GM23338 (cell line): Measurements from ENCODE around the gene SNRPA. TPM values are rescaled to one million over a fixed set of nuclear protein-coding genes. Genes with fewer than 3 reads are reported as not detected.

ENCODE experiments used
- ATAC-seq: fragments of 200-7000 bp; cut with Tn5 transposase; 3 replicates; pipeline ENCODE4 v1.9.1; 2020
- DNase-seq: peaks from one replicate; pipeline ENCODE4 v3.0.0-alpha.2; 2015; ENCODE audit warnings: low spot score
- H2AFZ ChIP-seq: fragments of 200-600 bp; sonication (generic); 2 replicates; pipeline ENCODE4 v1.8.0; 2016; ENCODE audit warnings: antibody characterized with exemption, mild to moderate bottlenecking, moderate library complexity
- H3F3A ChIP-seq: fragments of 200-600 bp; sonication (generic); replicated peaks from 2 replicates; pipeline ENCODE4 v1.8.0; 2017; ENCODE audit warnings: antibody characterized with exemption, mixed run types, low read depth
- H3K27ac ChIP-seq: fragments of 200-600 bp; sonication (generic); 2 replicates; pipeline ENCODE4 v1.6.1; 2016; ENCODE audit warnings: low read depth
- H3K27me3 ChIP-seq: fragments of 200-600 bp; sonication (generic); 2 replicates; pipeline ENCODE4 v1.8.0; 2016; ENCODE audit warnings: mild to moderate bottlenecking, mixed run types, moderate library complexity; ENCODE audit not compliant: insufficient read depth
- H3K36me3 ChIP-seq: fragments of 200-600 bp; sonication (generic); 2 replicates; pipeline ENCODE4 v1.8.0; 2016; ENCODE audit warnings: mild to moderate bottlenecking; ENCODE audit not compliant: insufficient read depth
- H3K4me1 ChIP-seq: fragments of 200-600 bp; sonication (generic); 2 replicates; pipeline ENCODE4 v1.8.0; 2016; ENCODE audit warnings: mild to moderate bottlenecking, moderate library complexity; ENCODE audit not compliant: insufficient read depth
- H3K4me2 ChIP-seq: fragments of 200-600 bp; sonication (generic); 2 replicates; pipeline ENCODE4 v1.7.1; 2017; ENCODE audit warnings: mixed run types
- H3K4me3 ChIP-seq: fragments of 200-600 bp; sonication (generic); 2 replicates; pipeline ENCODE4 v1.6.1; 2016; ENCODE audit warnings: mixed run types
- H3K79me2 ChIP-seq: fragments of 200-600 bp; sonication (generic); replicated peaks from 2 replicates; pipeline ENCODE4 v1.8.0; 2017; ENCODE audit warnings: mild to moderate bottlenecking; ENCODE audit not compliant: insufficient read depth
- H3K9me2 ChIP-seq: fragments of 200-600 bp; sonication (generic); 2 replicates; pipeline ENCODE4 v1.8.0; 2017; ENCODE audit not compliant: insufficient read depth
- H4K20me1 ChIP-seq: fragments of 200-600 bp; sonication (generic); replicated peaks from 2 replicates; pipeline ENCODE4 v1.8.0; 2017; ENCODE audit warnings: mild to moderate bottlenecking; ENCODE audit not compliant: insufficient read depth
- H3K27ac Mint-ChIP-seq: 2 replicates; pipeline ENCODE4 v1.8.0; 2020; ENCODE audit warnings: inconsistent platforms, mild to moderate bottlenecking, moderate library complexity, mixed read lengths
- H3K27me3 Mint-ChIP-seq: 3 replicates; pipeline ENCODE4 v1.8.0; 2022; ENCODE audit warnings: low read depth, mild to moderate bottlenecking, moderate library complexity, mixed read lengths, inconsistent platforms; ENCODE audit not compliant: insufficient read depth, poor library complexity
- H3K36me3 Mint-ChIP-seq: 3 replicates; pipeline ENCODE4 v1.8.0; 2021; ENCODE audit warnings: low read depth, mild to moderate bottlenecking, inconsistent platforms, moderate library complexity, mixed read lengths
- H3K4me1 Mint-ChIP-seq: 3 replicates; pipeline ENCODE4 v1.8.0; 2020; ENCODE audit warnings: mild to moderate bottlenecking, inconsistent platforms, mixed read lengths
- H3K4me3 Mint-ChIP-seq: 3 replicates; pipeline ENCODE4 v1.8.0; 2021; ENCODE audit warnings: moderate library complexity, mild to moderate bottlenecking, inconsistent platforms, mixed read lengths
- H3K9me3 Mint-ChIP-seq: 3 replicates; pipeline ENCODE4 v1.8.0; 2020; ENCODE audit warnings: moderate library complexity, mild to moderate bottlenecking, inconsistent platforms, mixed read lengths
- EZH2 ChIP-seq: fragments of 200-600 bp; sonication (generic); IDR thresholded peaks from one replicate; pipeline ENCODE4 v1.8.0; 2017; ENCODE audit warnings: antibody characterized with exemption, mild to moderate bottlenecking, low read depth; ENCODE audit not compliant: unreplicated experiment
- EZH2phosphoT487 ChIP-seq: fragments of 200-600 bp; sonication (generic); IDR thresholded peaks from one replicate; pipeline ENCODE4 v1.8.1; 2018; ENCODE audit warnings: antibody characterized with exemption; ENCODE audit not compliant: unreplicated experiment
- JUNB ChIP-seq: IDR thresholded peaks from one replicate; pipeline ENCODE4 v1.6.1; 2016; ENCODE audit warnings: antibody characterized with exemption; ENCODE audit not compliant: unreplicated experiment
- NANOG ChIP-seq: IDR thresholded peaks from 2 replicates; pipeline ENCODE4 v1.6.1; 2016; ENCODE audit warnings: antibody characterized with exemption, borderline replicate concordance
- POLR2AphosphoS5 ChIP-seq: IDR thresholded peaks from 2 replicates; pipeline ENCODE4 v1.6.1; 2016; ENCODE audit warnings: antibody characterized with exemption, low read depth
- STAT1 ChIP-seq: IDR thresholded peaks from one replicate; pipeline ENCODE4 v1.6.1; 2016; ENCODE audit warnings: antibody characterized with exemption; ENCODE audit not compliant: unreplicated experiment
- ZNF331 ChIP-seq: fragments of 250-450 bp; sonication (Bioruptor Pico); IDR thresholded peaks from 2 replicates; pipeline ENCODE4 v1.5.0; 2020; ENCODE audit warnings: low read depth, mild to moderate bottlenecking, moderate library complexity
- polyA plus RNA-seq: library from polyadenylated mRNA; unstranded; fragments of >200 nt; fragmentation: Nextera tagmentation; extraction: Ambion mirVana; gene quantifications from 2 replicates; pipeline ENCODE4 v1.2.1, GENCODE V29; 2016
- total RNA-seq: library from RNA; depleted of rRNA; stranded (reverse); fragments of >200 nt; shearing (Covaris generic); gene quantifications from 2 replicates; pipeline ENCODE4 v1.2.3, GENCODE V29; 2014
- TF ChIP-seq, protein P1 (sequence below), 2 experiments: fragments of 200-600 bp in 1 of 2; sonication (generic) in 1 of 2; conservative IDR thresholded peaks; 2 replicates each; pipeline versions ENCODE4 v1.5.1 to v1.6.1; 2016 to 2017; ENCODE audit warnings: antibody characterized with exemption in 2 of 2, low read depth in 2 of 2, mild to moderate bottlenecking in 2 of 2, moderate library complexity in 1 of 2
- TF ChIP-seq, protein P2 (sequence below): IDR thresholded peaks from 2 replicates; pipeline ENCODE4 v1.6.1; 2016; ENCODE audit warnings: antibody characterized with exemption
- TF ChIP-seq, protein P3 (sequence below): IDR thresholded peaks from one replicate; pipeline ENCODE4 v1.6.1; 2018; ENCODE audit warnings: antibody characterized with exemption; ENCODE audit not compliant: unreplicated experiment

Gene SNRPA
- total and polyA plus RNA-seq, 2 experiments from 2014 or later: 295 to 326 TPM

DNA sequence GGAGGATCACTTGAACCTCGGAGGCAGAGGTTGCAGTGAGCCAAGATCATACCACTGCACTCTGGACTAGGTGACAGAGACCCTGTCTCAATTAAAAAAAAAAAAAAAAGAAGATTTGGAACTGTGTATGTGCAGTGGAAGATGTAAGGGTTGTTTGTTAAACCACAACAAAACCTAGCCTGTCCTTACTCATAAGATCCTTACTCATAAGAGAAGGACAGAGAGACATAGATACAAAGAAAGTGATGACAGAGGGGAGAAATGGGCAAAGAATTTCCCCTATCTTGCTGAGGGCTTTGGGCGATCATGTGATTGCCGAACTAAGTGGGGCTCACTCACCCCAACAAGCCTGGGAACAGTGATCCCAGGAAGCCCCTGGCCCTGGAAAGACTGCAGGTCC is 26.1 kb upstream of the SNRPA start (continued):
- TF ChIP-seq, protein P1, sequence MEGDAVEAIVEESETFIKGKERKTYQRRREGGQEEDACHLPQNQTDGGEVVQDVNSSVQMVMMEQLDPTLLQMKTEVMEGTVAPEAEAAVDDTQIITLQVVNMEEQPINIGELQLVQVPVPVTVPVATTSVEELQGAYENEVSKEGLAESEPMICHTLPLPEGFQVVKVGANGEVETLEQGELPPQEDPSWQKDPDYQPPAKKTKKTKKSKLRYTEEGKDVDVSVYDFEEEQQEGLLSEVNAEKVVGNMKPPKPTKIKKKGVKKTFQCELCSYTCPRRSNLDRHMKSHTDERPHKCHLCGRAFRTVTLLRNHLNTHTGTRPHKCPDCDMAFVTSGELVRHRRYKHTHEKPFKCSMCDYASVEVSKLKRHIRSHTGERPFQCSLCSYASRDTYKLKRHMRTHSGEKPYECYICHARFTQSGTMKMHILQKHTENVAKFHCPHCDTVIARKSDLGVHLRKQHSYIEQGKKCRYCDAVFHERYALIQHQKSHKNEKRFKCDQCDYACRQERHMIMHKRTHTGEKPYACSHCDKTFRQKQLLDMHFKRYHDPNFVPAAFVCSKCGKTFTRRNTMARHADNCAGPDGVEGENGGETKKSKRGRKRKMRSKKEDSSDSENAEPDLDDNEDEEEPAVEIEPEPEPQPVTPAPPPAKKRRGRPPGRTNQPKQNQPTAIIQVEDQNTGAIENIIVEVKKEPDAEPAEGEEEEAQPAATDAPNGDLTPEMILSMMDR (conservative IDR thresholded peaks at IDR 0.05; ENCODE audit: low read depth in 2 of 2): no peak
- TF ChIP-seq EZH2phosphoT487 (no peak), NANOG (no peak)

DNA sequence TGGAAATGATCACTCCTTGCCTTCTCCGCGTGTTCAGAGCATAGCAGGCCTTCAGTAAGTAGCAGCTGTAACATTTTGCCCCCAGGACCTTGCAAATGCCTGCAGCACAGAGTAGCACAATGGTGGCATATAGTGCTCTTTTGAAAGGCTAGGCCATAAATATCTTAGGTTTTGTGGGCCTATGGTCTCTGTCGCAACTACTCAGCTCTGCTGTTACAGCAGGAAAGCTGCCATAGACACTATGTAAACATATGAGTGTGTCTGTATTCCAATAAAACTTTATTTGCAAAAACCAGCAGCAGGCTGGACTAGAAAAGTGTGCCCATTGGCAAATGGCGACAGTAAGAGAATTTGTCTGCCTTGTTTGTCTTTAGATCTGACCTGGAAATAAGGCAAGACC is 24.7 kb upstream of the SNRPA start:
- Mint-ChIP-seq H3K36me3 (peaks cover 40% of the 10 kb centered on the region), H3K9me3 (no peaks in the 10 kb centered on the region), H3K4me3 (no peak overlapping the region), H3K27me3 (peaks cover 2% of the 10 kb centered on the region), H3K27ac (no peak overlapping the region), H3K4me1 (no peaks in the 10 kb centered on the region)
- Histone ChIP-seq H3K27me3 (no peaks in the 10 kb centered on the region), H3K27ac (no peak overlapping the region), H3K4me1 (no peaks in the 10 kb centered on the region), H4K20me1 (no peaks in the 10 kb centered on the region; the same call in none of the 2 replicates), H3K9me2 (no peaks in the 10 kb centered on the region), H3F3A (no peaks in the 10 kb centered on the region), H2AFZ (no peak overlapping the region), H3K4me2 (no peak overlapping the region), H3K36me3 (0 out of 2 replicates have a peak, but pooled peaks cover 8% of the 10 kb centered on the region), H3K4me3 (no peak overlapping the region), H3K79me2 (no peaks in the 10 kb centered on the region; the same call in 1 of the 2 replicates)
- DNase-seq (no peak), ATAC-seq (no peak)
- TF ChIP-seq, protein P1 (conservative IDR thresholded peaks at IDR 0.05; ENCODE audit: low read depth in 2 of 2): no peak
- TF ChIP-seq EZH2 (no peak), NANOG (no peak), POLR2AphosphoS5 (no peak), ZNF331 (CRISPR knock-in tag) (no peak), STAT1 (no peak), EZH2phosphoT487 (no peak), JUNB (no peak)
- TF ChIP-seq, protein P2, sequence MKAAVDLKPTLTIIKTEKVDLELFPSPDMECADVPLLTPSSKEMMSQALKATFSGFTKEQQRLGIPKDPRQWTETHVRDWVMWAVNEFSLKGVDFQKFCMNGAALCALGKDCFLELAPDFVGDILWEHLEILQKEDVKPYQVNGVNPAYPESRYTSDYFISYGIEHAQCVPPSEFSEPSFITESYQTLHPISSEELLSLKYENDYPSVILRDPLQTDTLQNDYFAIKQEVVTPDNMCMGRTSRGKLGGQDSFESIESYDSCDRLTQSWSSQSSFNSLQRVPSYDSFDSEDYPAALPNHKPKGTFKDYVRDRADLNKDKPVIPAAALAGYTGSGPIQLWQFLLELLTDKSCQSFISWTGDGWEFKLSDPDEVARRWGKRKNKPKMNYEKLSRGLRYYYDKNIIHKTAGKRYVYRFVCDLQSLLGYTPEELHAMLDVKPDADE: no peak
- TF ChIP-seq, protein P3, sequence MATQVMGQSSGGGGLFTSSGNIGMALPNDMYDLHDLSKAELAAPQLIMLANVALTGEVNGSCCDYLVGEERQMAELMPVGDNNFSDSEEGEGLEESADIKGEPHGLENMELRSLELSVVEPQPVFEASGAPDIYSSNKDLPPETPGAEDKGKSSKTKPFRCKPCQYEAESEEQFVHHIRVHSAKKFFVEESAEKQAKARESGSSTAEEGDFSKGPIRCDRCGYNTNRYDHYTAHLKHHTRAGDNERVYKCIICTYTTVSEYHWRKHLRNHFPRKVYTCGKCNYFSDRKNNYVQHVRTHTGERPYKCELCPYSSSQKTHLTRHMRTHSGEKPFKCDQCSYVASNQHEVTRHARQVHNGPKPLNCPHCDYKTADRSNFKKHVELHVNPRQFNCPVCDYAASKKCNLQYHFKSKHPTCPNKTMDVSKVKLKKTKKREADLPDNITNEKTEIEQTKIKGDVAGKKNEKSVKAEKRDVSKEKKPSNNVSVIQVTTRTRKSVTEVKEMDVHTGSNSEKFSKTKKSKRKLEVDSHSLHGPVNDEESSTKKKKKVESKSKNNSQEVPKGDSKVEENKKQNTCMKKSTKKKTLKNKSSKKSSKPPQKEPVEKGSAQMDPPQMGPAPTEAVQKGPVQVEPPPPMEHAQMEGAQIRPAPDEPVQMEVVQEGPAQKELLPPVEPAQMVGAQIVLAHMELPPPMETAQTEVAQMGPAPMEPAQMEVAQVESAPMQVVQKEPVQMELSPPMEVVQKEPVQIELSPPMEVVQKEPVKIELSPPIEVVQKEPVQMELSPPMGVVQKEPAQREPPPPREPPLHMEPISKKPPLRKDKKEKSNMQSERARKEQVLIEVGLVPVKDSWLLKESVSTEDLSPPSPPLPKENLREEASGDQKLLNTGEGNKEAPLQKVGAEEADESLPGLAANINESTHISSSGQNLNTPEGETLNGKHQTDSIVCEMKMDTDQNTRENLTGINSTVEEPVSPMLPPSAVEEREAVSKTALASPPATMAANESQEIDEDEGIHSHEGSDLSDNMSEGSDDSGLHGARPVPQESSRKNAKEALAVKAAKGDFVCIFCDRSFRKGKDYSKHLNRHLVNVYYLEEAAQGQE: no peak
